Bronchial epithelial cell (primary cell): ENCODE results near the gene MAVS. TPM values are rescaled to one million over a fixed set of nuclear protein-coding genes. Genes with fewer than 3 reads are reported as not detected.

Experiments used
- DNase-seq: peaks from one replicate; pipeline ENCODE4 v3.0.0-alpha.2; 2010; ENCODE audit warnings: low read depth
- FAIRE-seq: peaks from 2 replicates; lab custom pipeline; 2011; peaks lifted over from hg19 to GRCh38; lab: Jason Lieb, UNC
- H3K27me3 ChIP-seq: 2 replicates; pipeline ENCODE4 v1.5.1; 2011; ENCODE audit warnings: low read length; ENCODE audit not compliant: control insufficient read depth, insufficient read depth
- H3K36me3 ChIP-seq: 2 replicates; pipeline ENCODE4 v1.5.1; 2011; ENCODE audit warnings: low read length; ENCODE audit not compliant: control insufficient read depth, insufficient read depth
- H3K4me3 ChIP-seq: 2 replicates; pipeline ENCODE4 v1.5.1; 2011; ENCODE audit warnings: mild to moderate bottlenecking, low read depth, low read length, control low read depth
- CTCF ChIP-seq: IDR thresholded peaks from 2 replicates; pipeline ENCODE4 v1.5.1; 2011; ENCODE audit warnings: mild to moderate bottlenecking, moderate library complexity, low read length, control low read depth, inconsistent platforms; ENCODE audit not compliant: insufficient read depth, severe bottlenecking
- total RNA-seq: library from RNA; depleted of rRNA; stranded (reverse); fragments of >200 nt; gene quantifications from 2 replicates; pipeline ENCODE4 v1.2.1, GENCODE V29; 2014

MAVS gene
- total RNA-seq, 1 donor from 2014 or later, result 9.7 TPM

- no peaks in the 10 kb centered on the region for H3K27me3 ChIP-seq
- DNase-seq (no peak), FAIRE-seq (no peak)
- no peak overlapping the region for H3K4me3 ChIP-seq
- TF ChIP-seq CTCF, result no peak
- H3K36me3 ChIP-seq, result peaks cover 49% of the 10 kb centered on the region
Measured at GRCh38 chr20:3862333-3862732, 15.7 kb downstream of the MAVS start.

- no peak for TF ChIP-seq CTCF
- no peaks in the 10 kb centered on the region for H3K27me3 ChIP-seq
- peaks cover 41% of the 10 kb centered on the region for H3K36me3 ChIP-seq
- FAIRE-seq, result no peak
- H3K4me3 ChIP-seq, result no peak overlapping the region
- DNase-seq, result no peak
Measured at GRCh38 chr20:3863317-3863716, 16.7 kb downstream of the MAVS start.

- H3K36me3 ChIP-seq, result peaks cover 41% of the 10 kb centered on the region
- FAIRE-seq, result peak; percentile 23
- TF ChIP-seq CTCF, result no peak
Measured at GRCh38 chr20:3864518-3864917, 17.9 kb downstream of the MAVS start.

GRCh38 chr20:3865152-3865886 is 18.7 kb downstream of the MAVS start:
- Histone ChIP-seq H3K4me3 (no peak overlapping the region), H3K36me3 (peaks cover 41% of the 10 kb centered on the region), H3K27me3 (no peaks in the 10 kb centered on the region)
- no peak for TF ChIP-seq CTCF
- FAIRE-seq (no peak), DNase-seq (no peak)

More at GRCh38 chr20:3864518-3864917, 17.9 kb downstream of the MAVS start:
- H3K4me3 ChIP-seq, result no peak overlapping the region
- no peaks in the 10 kb centered on the region for H3K27me3 ChIP-seq
- no peak for DNase-seq

GRCh38 chr20:3865887-3866407 is 19.3 kb downstream of the MAVS start:
- FAIRE-seq (no peak), DNase-seq (no peak)
- Histone ChIP-seq H3K27me3 (no peaks in the 10 kb centered on the region), H3K4me3 (no peak overlapping the region), H3K36me3 (peaks cover 39% of the 10 kb centered on the region)
- TF ChIP-seq CTCF, result no peak
